Neutrophil (primary cell): ENCODE data around the gene PPIE.

Experiments
- H3K27ac ChIP-seq: fragments of 200-600 bp; sonication (generic); 2 replicates; pipeline ENCODE4 v1.5.1; 2016; ENCODE audit warnings: mild to moderate bottlenecking, moderate library complexity
- H3K27me3 ChIP-seq: fragments of 200-600 bp; sonication (generic); 2 replicates; pipeline ENCODE4 v1.6.0; 2016; ENCODE audit warnings: mild to moderate bottlenecking
- H3K36me3 ChIP-seq: fragments of 200-600 bp; sonication (generic); 2 replicates; pipeline ENCODE4 v1.5.1; 2017
- H3K4me1 ChIP-seq, 2 experiments: fragments of 200-600 bp in 1 of 2; sonication (generic) in 1 of 2; 1 replicate in 1 of 2; 2 replicates in 1 of 2; pipeline versions ENCODE4 v1.5.1 to v1.6.1; 2013 to 2016; ENCODE audit warnings: low read depth in 1 of 2, low read length in 1 of 2, mild to moderate bottlenecking in 1 of 2, moderate library complexity in 1 of 2; ENCODE audit not compliant: control insufficient read depth in 1 of 2, insufficient read depth in 1 of 2
- H3K4me3 ChIP-seq, 2 experiments: fragments of 200-600 bp in 1 of 2; sonication (generic) in 1 of 2; 1 replicate in 1 of 2; 2 replicates in 1 of 2; pipeline ENCODE4 v1.5.1; 2013 to 2016; ENCODE audit warnings: low read depth in 1 of 2, low read length in 1 of 2, mild to moderate bottlenecking in 1 of 2, moderate library complexity in 1 of 2
- H3K9me3 ChIP-seq: fragments of 200-600 bp; sonication (generic); 2 replicates; pipeline ENCODE4 v1.5.1; 2016
- CTCF ChIP-seq: fragments of 200-600 bp; sonication (generic); IDR thresholded peaks from 2 replicates; pipeline ENCODE4 v1.5.1; 2016; ENCODE audit warnings: antibody characterized with exemption

Gene PPIE

GRCh38 chr1:39711104-39711965 lies 27.3 kb upstream of the PPIE start:
- no peak overlapping the region for H3K4me3 ChIP-seq
- H3K27ac ChIP-seq, result no peak overlapping the region
- no peaks in the 10 kb centered on the region for H3K9me3 ChIP-seq
- H3K27me3 ChIP-seq, result no peaks in the 10 kb centered on the region
- H3K4me1 ChIP-seq, result peaks cover 50 to 63% of the 10 kb centered on the region in 2 experiments
- TF ChIP-seq CTCF, result no peak
- H3K36me3 ChIP-seq, result no peaks in the 10 kb centered on the region

DNA sequence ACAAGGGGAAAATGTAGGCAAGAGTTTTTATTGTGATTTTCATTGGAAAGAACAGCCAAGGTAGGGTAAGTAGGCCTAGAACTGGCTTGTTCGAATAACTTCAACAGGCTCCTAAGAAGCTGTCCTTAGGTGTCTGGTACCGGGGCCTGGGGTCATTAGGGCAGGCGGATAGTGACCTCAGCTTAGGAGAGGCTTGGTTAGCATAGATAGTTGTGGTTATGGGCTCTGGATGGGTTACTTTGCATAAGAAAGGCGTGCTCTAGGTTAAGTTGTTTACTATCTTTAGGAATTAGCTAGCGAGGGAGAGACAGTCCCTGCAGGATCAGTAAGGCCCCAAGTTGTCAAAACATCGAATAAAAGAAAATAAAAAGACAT lies 26.7 kb upstream of the PPIE start:
- Histone ChIP-seq H3K9me3 (no peaks in the 10 kb centered on the region), H3K4me1 (peaks cover 48 to 63% of the 10 kb centered on the region in 2 experiments), H3K27ac (no peak overlapping the region), H3K4me3 (no peak overlapping the region), H3K36me3 (no peaks in the 10 kb centered on the region), H3K27me3 (no peaks in the 10 kb centered on the region)
- no peak for TF ChIP-seq CTCF

DNA sequence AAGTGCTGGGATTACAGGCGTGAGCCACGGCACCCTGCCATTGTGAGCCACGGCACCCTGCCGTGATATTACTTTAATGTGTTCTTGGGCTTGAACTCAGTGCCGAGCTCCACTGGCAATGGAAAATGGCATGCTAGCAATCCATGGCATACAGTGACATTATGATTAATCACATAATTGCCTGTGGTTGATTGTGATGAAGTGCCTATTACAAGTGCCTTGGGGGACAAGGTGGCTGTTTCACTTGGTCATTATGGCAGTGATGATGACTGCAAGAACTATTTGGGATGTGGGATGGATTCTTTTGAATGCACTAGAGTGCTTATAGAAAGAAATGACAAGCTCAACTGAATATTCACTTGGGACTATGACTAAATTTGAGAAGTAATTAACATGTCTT lies 25.1 kb upstream of the PPIE start:
- Histone ChIP-seq H3K27me3 (no peaks in the 10 kb centered on the region), H3K27ac (peak overlapping the region; percentile 78), H3K4me3 (no peak overlapping the region), H3K9me3 (no peaks in the 10 kb centered on the region), H3K36me3 (no peaks in the 10 kb centered on the region), H3K4me1 (peaks cover 51 to 62% of the 10 kb centered on the region in 2 experiments)
- no peak for TF ChIP-seq CTCF

GRCh38 chr1:39717809-39718208 lies 20.9 kb upstream of the PPIE start:
- no peaks in the 10 kb centered on the region for H3K9me3 ChIP-seq
- TF ChIP-seq CTCF, result no peak
- H3K36me3 ChIP-seq, result no peaks in the 10 kb centered on the region
- no peak overlapping the region for H3K27ac ChIP-seq
- peaks cover 21% of the 10 kb centered on the region for H3K27me3 ChIP-seq
- peaks cover 46 to 57% of the 10 kb centered on the region in 2 experiments for H3K4me1 ChIP-seq
- no peak overlapping the region for H3K4me3 ChIP-seq

- peak; percentile 70 for TF ChIP-seq CTCF
- no peak overlapping the region for H3K27ac ChIP-seq
- H3K9me3 ChIP-seq, result no peaks in the 10 kb centered on the region
- peaks cover 22 to 34% of the 10 kb centered on the region in 2 experiments for H3K4me1 ChIP-seq
- H3K27me3 ChIP-seq, result peaks cover 47% of the 10 kb centered on the region
- H3K36me3 ChIP-seq, result no peaks in the 10 kb centered on the region
- no peak overlapping the region for H3K4me3 ChIP-seq
These were observed 18.3 kb upstream of the PPIE start for GRCh38 chr1:39720094-39720999.
